Smooth muscle cell (in vitro differentiated cells): ENCODE measurements around the gene SPATA6. TPM values are rescaled to one million over a fixed set of nuclear protein-coding genes. Genes with fewer than 3 reads are reported as not detected.

Source experiments
- DNase-seq: peaks from one replicate; lab custom pipeline; 2025; ENCODE audit not compliant: unreplicated experiment; lab: John Stamatoyannopoulos, UW
- H2AFZ ChIP-seq: fragments of 200-600 bp; sonication (generic); 2 replicates; pipeline ENCODE4 v1.6.0; 2016; ENCODE audit warnings: antibody characterized with exemption, low read depth, mild to moderate bottlenecking
- H3F3A ChIP-seq: fragments of 200-600 bp; sonication (generic); 2 replicates; pipeline ENCODE4 v1.6.0; 2017; ENCODE audit warnings: antibody characterized with exemption, low read depth
- H3K27ac ChIP-seq: fragments of 200-600 bp; sonication (generic); 2 replicates; pipeline ENCODE4 v1.5.1; 2016; ENCODE audit warnings: low read depth, mild to moderate bottlenecking
- H3K27me3 ChIP-seq: fragments of 200-600 bp; sonication (generic); 2 replicates; pipeline ENCODE4 v1.6.1; 2016; ENCODE audit warnings: low read depth, mild to moderate bottlenecking
- H3K36me3 ChIP-seq: fragments of 200-600 bp; sonication (generic); 2 replicates; pipeline ENCODE4 v1.5.1; 2016; ENCODE audit warnings: low read depth
- H3K4me1 ChIP-seq: fragments of 200-600 bp; sonication (generic); 2 replicates; pipeline ENCODE4 v1.5.1; 2016; ENCODE audit warnings: low read depth
- H3K4me2 ChIP-seq: fragments of 200-600 bp; sonication (generic); 2 replicates; pipeline ENCODE4 v1.6.0; 2016; ENCODE audit warnings: mild to moderate bottlenecking
- H3K4me3 ChIP-seq: fragments of 200-600 bp; sonication (generic); 2 replicates; pipeline ENCODE4 v1.5.1; 2016; ENCODE audit warnings: mild to moderate bottlenecking
- H3K79me2 ChIP-seq: fragments of 200-600 bp; sonication (generic); 2 replicates; pipeline ENCODE4 v1.6.0; 2016; ENCODE audit warnings: low read depth, mild to moderate bottlenecking
- H3K9ac ChIP-seq: fragments of 200-600 bp; sonication (generic); 2 replicates; pipeline ENCODE4 v1.6.0; 2016; ENCODE audit warnings: low read depth
- H3K9me3 ChIP-seq: fragments of 200-600 bp; sonication (generic); replicated peaks from 2 replicates; pipeline ENCODE4 v1.5.1; 2016; ENCODE audit warnings: low read depth
- H4K20me1 ChIP-seq: fragments of 200-600 bp; sonication (generic); 2 replicates; pipeline ENCODE4 v1.6.0; 2016; ENCODE audit warnings: low read depth
- CTCF ChIP-seq: fragments of 200-600 bp; sonication (generic); IDR thresholded peaks from 2 replicates; pipeline ENCODE4 v1.5.1; 2017; ENCODE audit warnings: borderline replicate concordance, mild to moderate bottlenecking, antibody characterized with exemption; ENCODE audit not compliant: insufficient read depth, poor library complexity, severe bottlenecking
- WGBS: methylation state at CpG from one replicate; pipeline ENCODE4 v1.1.7; 2016; ENCODE audit warnings: low lambda C conversion rate; 5-methylcytosine and 5-hydroxymethylcytosine counted together
- polyA plus RNA-seq: library from polyadenylated mRNA; unstranded; fragments of >200 nt; fragmentation: Nextera tagmentation; extraction: Ambion mirVana; gene quantifications from 2 replicates; pipeline ENCODE4 v1.2.1, GENCODE V29; 2016
- total RNA-seq: library from RNA; depleted of rRNA; stranded (reverse); fragments of >200 nt; gene quantifications from 2 replicates; pipeline ENCODE4 v1.2.3, GENCODE V29; 2014

Gene SPATA6
- total and polyA plus RNA-seq, 2 experiments from 2014 or later: 6.1 to 6.9 TPM

DNA sequence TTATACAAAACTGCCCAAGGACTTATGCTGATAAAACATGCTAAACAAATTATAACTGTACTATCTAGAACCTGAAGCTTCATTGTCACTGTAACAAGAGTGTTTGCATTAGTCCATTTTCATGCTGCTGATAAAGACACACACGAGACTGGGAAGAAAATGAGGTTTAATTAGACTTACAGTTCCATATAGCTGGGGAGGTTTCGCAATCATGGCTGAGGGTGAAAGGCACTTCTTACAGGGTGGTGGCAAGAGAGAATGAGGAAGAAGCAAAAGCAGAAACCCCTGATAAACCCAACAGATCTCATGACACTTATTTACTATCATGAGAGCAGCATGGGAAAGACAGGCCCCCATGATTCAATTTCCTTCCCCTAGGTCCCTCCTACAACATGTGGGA is 100.4 kb downstream of the SPATA6 start:
- no peak overlapping the region for H2AFZ ChIP-seq
- H4K20me1 ChIP-seq: no peaks in the 10 kb centered on the region
- no peaks in the 10 kb centered on the region for H3K79me2 ChIP-seq
- 92% methylated on average over 2 of the region's 2 CpGs for WGBS
- no peak for DNase-seq
- no peaks in the 10 kb centered on the region for H3K27me3 ChIP-seq
- no peaks in the 10 kb centered on the region for H3F3A ChIP-seq
- no peak for TF ChIP-seq CTCF
- no peaks in the 10 kb centered on the region for H3K4me1 ChIP-seq
- H3K27ac ChIP-seq: no peak overlapping the region
- H3K9me3 ChIP-seq: peaks cover 2% of the 10 kb centered on the region
- H3K9ac ChIP-seq: no peak overlapping the region
- no peaks in the 10 kb centered on the region for H3K36me3 ChIP-seq
- no peak overlapping the region for H3K4me3 ChIP-seq
- H3K4me2 ChIP-seq: no peak overlapping the region

DNA sequence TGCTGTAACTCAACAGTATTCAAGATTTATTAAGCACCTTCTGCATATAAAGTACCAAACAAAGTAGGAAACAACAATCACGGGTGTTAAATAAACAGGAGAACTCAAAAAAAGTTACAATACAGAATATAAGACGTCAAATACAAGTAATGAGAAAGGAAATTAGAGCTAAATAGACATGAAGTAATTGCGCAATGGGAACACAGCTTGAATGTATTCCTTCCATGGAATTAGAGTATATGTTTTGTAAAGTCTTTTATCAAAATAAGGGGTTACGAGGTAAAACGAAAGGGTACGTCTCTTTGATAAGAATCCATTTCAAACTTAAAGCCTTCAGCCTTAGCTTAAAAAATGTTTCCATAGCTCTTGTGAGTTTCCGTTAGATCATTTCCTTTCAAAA is 109.1 kb downstream of the SPATA6 start:
- Histone ChIP-seq H3K9me3 (no peaks in the 10 kb centered on the region), H2AFZ (no peak overlapping the region), H3K9ac (no peak overlapping the region), H3K27me3 (no peaks in the 10 kb centered on the region), H3K27ac (no peak overlapping the region), H3K36me3 (no peaks in the 10 kb centered on the region), H4K20me1 (no peaks in the 10 kb centered on the region), H3K4me3 (no peak overlapping the region), H3F3A (no peaks in the 10 kb centered on the region), H3K4me2 (no peak overlapping the region), H3K79me2 (no peaks in the 10 kb centered on the region), H3K4me1 (no peaks in the 10 kb centered on the region)
- WGBS: 88% methylated on average over 7 of the region's 7 CpGs
- TF ChIP-seq CTCF: no peak
- no peak for DNase-seq

- Histone ChIP-seq H3K4me3 (no peak overlapping the region), H3K4me2 (no peak overlapping the region), H3K9ac (no peak overlapping the region), H4K20me1 (no peaks in the 10 kb centered on the region), H2AFZ (no peak overlapping the region), H3K4me1 (no peaks in the 10 kb centered on the region), H3K36me3 (no peaks in the 10 kb centered on the region), H3K27ac (no peak overlapping the region), H3K27me3 (no peaks in the 10 kb centered on the region), H3K79me2 (no peaks in the 10 kb centered on the region), H3F3A (no peaks in the 10 kb centered on the region), H3K9me3 (no peaks in the 10 kb centered on the region)
- DNase-seq: no peak
- TF ChIP-seq CTCF: peak; percentile 3
These were observed 115.1 kb downstream of the SPATA6 start for GRCh38 chr1:48356901-48357300.

DNA sequence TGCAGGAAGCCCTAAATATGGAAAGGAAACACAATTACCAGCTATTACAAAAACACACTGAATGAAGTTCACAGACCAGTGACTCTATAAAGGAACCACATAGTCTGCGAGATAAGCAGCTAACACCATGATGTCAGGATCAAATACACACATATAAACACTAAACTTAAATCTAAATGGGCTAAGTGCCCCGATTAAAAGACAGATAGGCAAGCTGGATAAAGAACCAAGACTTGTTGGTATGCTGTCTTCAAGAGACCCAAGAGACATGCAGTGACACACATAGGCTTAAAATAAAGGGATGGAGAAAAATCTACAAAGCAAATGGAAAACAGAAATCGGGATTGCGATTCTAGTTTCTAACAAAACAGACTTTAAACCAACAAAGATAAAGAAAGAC is 127.6 kb downstream of the SPATA6 start:
- 95% methylated on average over 4 of the region's 4 CpGs for WGBS
- no peak for TF ChIP-seq CTCF
- H4K20me1 ChIP-seq: no peaks in the 10 kb centered on the region

More for the DNA sequence above, 127.6 kb downstream of the SPATA6 start:
- H3K27ac ChIP-seq: no peak overlapping the region
- H3K4me3 ChIP-seq: no peak overlapping the region
- H3K4me2 ChIP-seq: no peak overlapping the region
- H3K36me3 ChIP-seq: peaks cover 5% of the 10 kb centered on the region
- H3F3A ChIP-seq: no peaks in the 10 kb centered on the region
- no peak for DNase-seq
- no peaks in the 10 kb centered on the region for H3K79me2 ChIP-seq
- H3K27me3 ChIP-seq: no peaks in the 10 kb centered on the region
- peaks cover 12% of the 10 kb centered on the region for H3K9me3 ChIP-seq
- H2AFZ ChIP-seq: no peak overlapping the region
- H3K4me1 ChIP-seq: no peaks in the 10 kb centered on the region
- H3K9ac ChIP-seq: no peak overlapping the region
